ENCODE results near the gene TADA1.
"Not testable (repeated sequence)": the region's sequence is repeated elsewhere in the genome, so short reads cannot be mapped to it uniquely, and the experiment has no call there.

The TADA1 gene

DNA sequence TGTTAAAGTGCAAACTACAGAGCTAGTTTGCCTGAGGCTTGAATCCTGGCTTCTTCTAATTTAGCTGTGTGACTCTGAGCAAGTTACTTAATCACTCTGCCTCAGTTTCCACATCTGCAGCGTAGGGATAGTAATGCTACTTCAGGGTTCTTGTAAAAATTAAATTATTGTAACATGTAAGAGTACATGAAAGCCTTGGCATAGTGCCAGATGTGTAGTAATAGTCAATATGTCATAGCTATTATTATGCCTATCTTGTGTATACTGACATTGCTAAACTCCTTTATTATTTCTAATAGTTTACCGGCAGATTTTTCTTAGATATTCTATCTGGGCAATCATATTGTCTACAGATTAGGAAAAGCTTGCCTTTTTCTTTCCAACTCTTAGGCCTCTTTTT, 6.8 kb upstream of the TADA1 start:
- Histone ChIP-seq H3K27ac (ENCODE audit: low read length) (no peak overlapping the region), H3K36me3 (replicated peaks; ENCODE audit: insufficient read depth, low read length) (no peaks in the 10 kb centered on the region), H3K79me2 (ENCODE audit: low read length) (no peaks in the 10 kb centered on the region), H3K9me3 (replicated peaks; ENCODE audit: insufficient read depth, low read length) (no peaks in the 10 kb centered on the region), H3K9ac (ENCODE audit: low read length) (no peak overlapping the region), H3K27me3 (replicated peaks; ENCODE audit: insufficient read depth, low read length) (no peaks in the 10 kb centered on the region), H3K4me1 (ENCODE audit: low read length) (peaks cover 9% of the 10 kb centered on the region), H4K20me1 (ENCODE audit: insufficient read depth, low read length) (no peaks in the 10 kb centered on the region), H3F3A (ENCODE audit: insufficient read depth, low read length) (no peaks in the 10 kb centered on the region), H3K4me2 (ENCODE audit: low read depth, low read length) (no peak overlapping the region), H2AFZ (ENCODE audit: low read length) (no peak overlapping the region), H3K9me2 (replicated peaks; ENCODE audit: insufficient read depth, low read length) (no peaks in the 10 kb centered on the region), H3K4me3 (ENCODE audit: low read length) (no peak overlapping the region)
- DNase-seq, result no peak
- no peak for TF ChIP-seq EZH2 (optimal IDR thresholded peaks at IDR 0.05; ENCODE audit: low read depth, low read length)
- no peak for TF ChIP-seq EZH2phosphoT487 (IDR thresholded peaks at IDR 0.05; ENCODE audit: low read length)
- TF ChIP-seq, protein P1, sequence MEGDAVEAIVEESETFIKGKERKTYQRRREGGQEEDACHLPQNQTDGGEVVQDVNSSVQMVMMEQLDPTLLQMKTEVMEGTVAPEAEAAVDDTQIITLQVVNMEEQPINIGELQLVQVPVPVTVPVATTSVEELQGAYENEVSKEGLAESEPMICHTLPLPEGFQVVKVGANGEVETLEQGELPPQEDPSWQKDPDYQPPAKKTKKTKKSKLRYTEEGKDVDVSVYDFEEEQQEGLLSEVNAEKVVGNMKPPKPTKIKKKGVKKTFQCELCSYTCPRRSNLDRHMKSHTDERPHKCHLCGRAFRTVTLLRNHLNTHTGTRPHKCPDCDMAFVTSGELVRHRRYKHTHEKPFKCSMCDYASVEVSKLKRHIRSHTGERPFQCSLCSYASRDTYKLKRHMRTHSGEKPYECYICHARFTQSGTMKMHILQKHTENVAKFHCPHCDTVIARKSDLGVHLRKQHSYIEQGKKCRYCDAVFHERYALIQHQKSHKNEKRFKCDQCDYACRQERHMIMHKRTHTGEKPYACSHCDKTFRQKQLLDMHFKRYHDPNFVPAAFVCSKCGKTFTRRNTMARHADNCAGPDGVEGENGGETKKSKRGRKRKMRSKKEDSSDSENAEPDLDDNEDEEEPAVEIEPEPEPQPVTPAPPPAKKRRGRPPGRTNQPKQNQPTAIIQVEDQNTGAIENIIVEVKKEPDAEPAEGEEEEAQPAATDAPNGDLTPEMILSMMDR (IDR thresholded peaks at IDR 0.05; ENCODE audit: low read length), result no peak

DNA sequence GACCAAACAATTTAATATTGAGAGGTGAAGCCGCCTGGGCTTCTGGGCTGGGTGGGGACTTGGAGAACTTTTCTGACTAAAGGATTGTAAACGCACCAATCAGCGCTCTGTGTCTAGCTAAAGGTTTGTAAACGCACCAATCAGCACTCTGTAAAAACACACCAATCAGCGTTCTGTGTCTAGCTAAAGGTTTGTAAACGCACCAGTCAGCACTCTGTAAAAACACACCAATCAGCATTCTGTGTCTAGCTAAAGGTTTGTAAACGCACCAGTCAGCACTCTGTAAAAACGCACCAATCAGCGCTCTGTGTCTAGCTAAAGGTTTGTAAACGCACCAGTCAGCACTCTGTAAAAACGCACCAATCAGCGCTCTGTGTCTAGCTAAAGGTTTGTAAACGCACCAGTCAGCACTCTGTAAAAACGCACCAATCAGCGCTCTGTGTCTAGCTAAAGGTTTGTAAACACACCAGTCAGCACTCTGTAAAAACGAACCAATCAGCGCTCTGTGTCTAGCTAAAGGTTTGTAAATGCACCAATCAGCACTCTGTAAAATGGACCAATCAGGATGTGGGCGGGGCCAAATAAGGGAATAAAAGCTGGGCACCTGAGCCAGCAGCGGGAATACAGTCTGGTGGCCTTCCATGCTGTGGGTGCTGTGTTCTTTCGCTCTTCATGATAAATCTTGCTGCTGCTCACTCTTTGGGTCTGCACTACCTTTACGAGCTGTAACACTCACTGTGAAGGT, 2.3 kb upstream of the TADA1 start:
- not testable (repeated sequence) for H3K27me3 ChIP-seq (replicated peaks; ENCODE audit: insufficient read depth, low read length); H3K9me2 ChIP-seq (replicated peaks; ENCODE audit: insufficient read depth, low read length); DNase-seq; H3K27ac ChIP-seq (ENCODE audit: low read length); H4K20me1 ChIP-seq (ENCODE audit: insufficient read depth, low read length); H3K36me3 ChIP-seq (replicated peaks; ENCODE audit: insufficient read depth, low read length); H3K4me3 ChIP-seq (ENCODE audit: low read length); H2AFZ ChIP-seq (ENCODE audit: low read length); H3K9me3 ChIP-seq (replicated peaks; ENCODE audit: insufficient read depth, low read length); H3K9ac ChIP-seq (ENCODE audit: low read length); H3K4me2 ChIP-seq (ENCODE audit: low read depth, low read length)
- Histone ChIP-seq H3F3A (ENCODE audit: insufficient read depth, low read length) (peaks cover 16% of the 10 kb centered on the region; the same call in 1 of the 2 replicates), H3K79me2 (ENCODE audit: low read length) (peaks cover 25% of the 10 kb centered on the region), H3K4me1 (ENCODE audit: low read length) (peaks cover 12% of the 10 kb centered on the region)

DNA sequence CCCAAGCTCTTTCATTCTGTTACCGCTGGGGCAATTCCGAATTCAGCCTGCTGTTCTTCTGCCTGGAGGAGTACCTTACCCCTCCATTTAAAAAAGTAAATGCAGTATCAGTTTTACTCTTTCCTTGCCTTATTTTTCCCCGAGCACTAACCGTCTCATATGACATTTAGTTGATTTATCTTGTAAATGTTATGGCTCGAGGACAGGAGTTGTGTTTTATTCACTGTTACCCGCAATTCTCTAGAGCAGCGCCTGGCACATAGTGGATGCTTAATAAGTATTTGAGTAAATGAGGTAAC, 425 bp upstream of the TADA1 start:
- Histone ChIP-seq H3K36me3 (replicated peaks; ENCODE audit: insufficient read depth, low read length) (no peaks in the 10 kb centered on the region; the same call in 1 of the 2 replicates), H2AFZ (ENCODE audit: low read length) (peak overlapping the region; percentile 87), H3K4me3 (ENCODE audit: low read length) (peak overlapping the region; percentile 68), H4K20me1 (ENCODE audit: insufficient read depth, low read length) (no peaks in the 10 kb centered on the region), H3K4me1 (ENCODE audit: low read length) (peaks cover 12% of the 10 kb centered on the region), H3K9me3 (replicated peaks; ENCODE audit: insufficient read depth, low read length) (no peaks in the 10 kb centered on the region), H3K27ac (ENCODE audit: low read length) (peak overlapping the region; percentile 16; the same call in 1 of the 2 replicates), H3K27me3 (replicated peaks; ENCODE audit: insufficient read depth, low read length) (no peaks in the 10 kb centered on the region), H3F3A (ENCODE audit: insufficient read depth, low read length) (peaks cover 16% of the 10 kb centered on the region; the same call in 1 of the 2 replicates), H3K79me2 (ENCODE audit: low read length) (peaks cover 44% of the 10 kb centered on the region), H3K9ac (ENCODE audit: low read length) (peak overlapping the region; percentile 54), H3K4me2 (ENCODE audit: low read depth, low read length) (peak overlapping the region; percentile 93), H3K9me2 (replicated peaks; ENCODE audit: insufficient read depth, low read length) (no peaks in the 10 kb centered on the region)
- TF ChIP-seq, protein P1 (IDR thresholded peaks at IDR 0.05; ENCODE audit: low read length), result peak; percentile 49
- no peak for TF ChIP-seq EZH2 (optimal IDR thresholded peaks at IDR 0.05; ENCODE audit: low read depth, low read length)
- DNase-seq, result no peak

DNA sequence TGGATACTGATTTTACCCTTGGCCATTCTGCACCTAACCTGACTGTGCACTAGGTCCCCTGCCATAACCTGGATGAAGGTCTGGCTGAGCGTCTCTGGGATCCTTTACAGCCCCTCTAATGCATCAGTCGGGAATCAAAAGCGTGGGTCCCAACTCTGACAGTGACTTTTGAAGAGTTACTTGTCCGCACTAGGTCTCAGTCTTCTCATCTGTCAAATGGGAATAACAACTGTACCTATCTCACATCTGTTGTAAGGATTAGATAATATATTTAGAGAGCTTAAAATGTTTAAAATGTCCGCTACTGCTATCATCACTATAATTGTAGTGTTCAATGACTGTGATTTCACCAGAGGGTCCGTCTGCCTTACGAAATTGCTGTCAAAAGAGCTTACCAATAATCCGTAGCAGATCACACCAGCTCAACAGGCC, 746 bp downstream of the TADA1 start:
- Histone ChIP-seq H3K27ac (ENCODE audit: low read length) (peak overlapping the region; percentile 85; the same call in 1 of the 2 replicates), H2AFZ (ENCODE audit: low read length) (peak overlapping the region; percentile 72), H3K9ac (ENCODE audit: low read length) (peak overlapping the region; percentile 91), H3F3A (ENCODE audit: insufficient read depth, low read length) (peaks cover 16% of the 10 kb centered on the region; the same call in 1 of the 2 replicates), H3K4me2 (ENCODE audit: low read depth, low read length) (peak overlapping the region; percentile 73), H3K9me2 (replicated peaks; ENCODE audit: insufficient read depth, low read length) (no peaks in the 10 kb centered on the region), H3K27me3 (replicated peaks; ENCODE audit: insufficient read depth, low read length) (no peaks in the 10 kb centered on the region), H3K4me1 (ENCODE audit: low read length) (peaks cover 13% of the 10 kb centered on the region), H3K79me2 (ENCODE audit: low read length) (peaks cover 56% of the 10 kb centered on the region), H3K36me3 (replicated peaks; ENCODE audit: insufficient read depth, low read length) (no peaks in the 10 kb centered on the region; the same call in 1 of the 2 replicates), H3K9me3 (replicated peaks; ENCODE audit: insufficient read depth, low read length) (no peaks in the 10 kb centered on the region), H3K4me3 (ENCODE audit: low read length) (peak overlapping the region; percentile 79), H4K20me1 (ENCODE audit: insufficient read depth, low read length) (no peaks in the 10 kb centered on the region)
- TF ChIP-seq EZH2phosphoT487 (IDR thresholded peaks at IDR 0.05; ENCODE audit: low read length), result no peak
- TF ChIP-seq, protein P1 (IDR thresholded peaks at IDR 0.05; ENCODE audit: low read length), result no peak
- TF ChIP-seq EZH2 (optimal IDR thresholded peaks at IDR 0.05; ENCODE audit: low read depth, low read length), result no peak
- DNase-seq, result no peak

Data from MM.1S (cell line).